ENCODE measurements around the gene BBS9. TPM values are rescaled to one million over a fixed set of nuclear protein-coding genes. Genes with fewer than 3 reads are reported as not detected.

The BBS9 gene
- total and polyA plus RNA-seq, 2 donors = 7.3 to 72.8 TPM

DNA sequence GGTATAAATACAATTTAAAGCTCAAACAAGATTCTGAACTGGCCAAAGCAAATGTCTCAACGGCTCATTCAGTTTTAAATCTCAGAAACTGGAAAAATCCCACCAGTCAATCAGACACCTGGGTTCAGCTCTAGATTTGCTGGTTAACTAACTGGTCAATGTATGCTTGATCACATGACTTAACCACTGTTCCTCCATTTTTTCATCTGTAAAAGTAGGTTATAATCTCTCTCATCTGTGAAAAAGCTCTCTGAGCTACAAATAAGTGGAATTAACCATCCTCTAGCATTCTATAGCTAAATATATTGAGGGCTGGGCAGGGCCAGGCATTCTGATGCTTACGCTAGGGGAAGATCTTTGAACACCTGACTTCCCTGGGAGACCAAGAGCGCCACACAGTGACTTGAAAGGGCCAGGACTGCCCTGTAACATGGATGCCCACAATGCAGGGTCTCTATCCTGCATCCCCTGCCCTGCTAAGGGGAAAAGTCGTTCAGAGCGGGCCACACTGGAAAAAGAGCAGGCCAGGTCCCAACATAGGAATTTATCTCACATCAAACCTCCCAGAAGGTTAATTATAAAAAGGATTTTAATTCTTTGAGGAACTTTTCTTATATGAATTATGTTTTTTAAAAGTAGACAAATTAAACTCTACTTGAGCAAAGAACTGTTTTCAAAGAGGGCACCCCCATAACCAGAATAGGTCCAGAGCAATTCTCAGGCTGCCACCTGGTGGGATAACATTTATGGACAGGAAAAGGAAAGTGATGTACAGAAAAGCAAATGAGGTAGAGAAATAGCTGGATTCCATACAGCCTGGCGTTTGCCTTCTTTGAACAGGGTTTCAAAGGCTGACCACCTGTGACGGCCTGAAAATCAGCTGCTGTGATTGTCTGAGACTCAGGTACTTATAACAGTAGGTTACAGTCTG, 22.0 kb upstream of the BBS9 start:
- Histone ChIP-seq H3K27ac (ENCODE audit: low read depth) (no peak overlapping the region), H3K4me3 (ENCODE audit: low read depth, low read length) (peak overlapping the region; percentile 96), H3K36me3 (ENCODE audit: insufficient read depth) (no peaks in the 10 kb centered on the region), H3K4me1 (ENCODE audit: insufficient read depth) (peaks cover 2% of the 10 kb centered on the region)
- 43% methylated on average over 7 of the region's 7 CpGs for WGBS
- DNase-seq (ENCODE audit: extremely low spot score) = no peak

DNA sequence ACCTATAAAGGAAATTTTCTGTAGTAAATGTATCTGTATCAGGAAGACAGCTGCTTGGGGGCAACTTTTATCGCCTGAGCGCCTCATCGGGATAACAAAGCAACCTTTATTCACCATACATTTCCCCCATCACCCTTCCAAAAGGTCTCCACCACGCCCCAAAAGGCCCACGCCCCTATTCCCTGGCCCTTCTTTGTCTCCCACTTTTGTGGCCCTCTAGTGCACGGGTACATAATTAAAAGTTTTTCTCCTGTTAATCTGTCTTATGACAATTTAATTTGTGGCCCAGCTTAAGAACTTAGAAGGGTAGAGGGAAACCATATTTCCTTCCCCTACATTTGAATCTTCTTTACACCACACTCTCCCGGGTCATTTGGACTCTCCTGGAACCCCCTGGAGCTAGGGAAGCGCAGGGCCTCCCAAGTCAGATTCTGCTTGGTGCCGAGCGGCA, 20.8 kb upstream of the BBS9 start:
- Histone ChIP-seq H3K36me3 (ENCODE audit: insufficient read depth) (no peaks in the 10 kb centered on the region), H3K27ac (ENCODE audit: low read depth) (no peak overlapping the region)

GRCh38 chr7:33109005-33109757, 20.2 kb upstream of the BBS9 start, which contains the start of gene RP9:
TSS of gene RP9 (minus strand) at chr7:33109404. CDS start at chr7:33109372, 32 bp downstream.
- peaks cover 2% of the 10 kb centered on the region for H3K4me1 ChIP-seq (ENCODE audit: insufficient read depth)
- DNase-seq (ENCODE audit: extremely low spot score) = no peak
- H3K27ac ChIP-seq (ENCODE audit: low read depth) = no peak within 1 kb of the TSS
- WGBS = under 1% methylated on average over 100 of the region's 100 CpGs
- H3K4me3 ChIP-seq (ENCODE audit: low read depth, low read length) = peak within 1 kb of the TSS; percentile 96
- no peaks in the 10 kb centered on the region for H3K36me3 ChIP-seq (ENCODE audit: insufficient read depth)

More for the DNA sequence above, 20.8 kb upstream of the BBS9 start:
- DNase-seq (ENCODE audit: extremely low spot score) = no peak
- WGBS = under 1% methylated on average over 10 of the region's 10 CpGs
- peak overlapping the region; percentile 96 for H3K4me3 ChIP-seq (ENCODE audit: low read depth, low read length)
- H3K4me1 ChIP-seq (ENCODE audit: insufficient read depth) = peaks cover 2% of the 10 kb centered on the region

- DNase-seq (ENCODE audit: extremely low spot score) = no peak
- Histone ChIP-seq H3K4me1 (ENCODE audit: insufficient read depth) (peaks cover 2% of the 10 kb centered on the region), H3K27ac (ENCODE audit: low read depth) (no peak overlapping the region), H3K36me3 (ENCODE audit: insufficient read depth) (no peaks in the 10 kb centered on the region), H3K4me3 (ENCODE audit: low read depth, low read length) (peak overlapping the region; percentile 96)
- WGBS = 20% methylated on average over 11 of the region's 11 CpGs
These were observed 19.6 kb upstream of the BBS9 start for GRCh38 chr7:33109758-33110238.

GRCh38 chr7:33111614-33112013, 17.8 kb upstream of the BBS9 start:
- Histone ChIP-seq H3K4me3 (ENCODE audit: low read depth, low read length) (no peak overlapping the region), H3K4me1 (ENCODE audit: insufficient read depth) (no peaks in the 10 kb centered on the region), H3K36me3 (ENCODE audit: insufficient read depth) (no peaks in the 10 kb centered on the region), H3K27ac (ENCODE audit: low read depth) (no peak overlapping the region)
- DNase-seq (ENCODE audit: extremely low spot score) = no peak
- WGBS = 64% methylated on average over 3 of the region's 3 CpGs

DNA sequence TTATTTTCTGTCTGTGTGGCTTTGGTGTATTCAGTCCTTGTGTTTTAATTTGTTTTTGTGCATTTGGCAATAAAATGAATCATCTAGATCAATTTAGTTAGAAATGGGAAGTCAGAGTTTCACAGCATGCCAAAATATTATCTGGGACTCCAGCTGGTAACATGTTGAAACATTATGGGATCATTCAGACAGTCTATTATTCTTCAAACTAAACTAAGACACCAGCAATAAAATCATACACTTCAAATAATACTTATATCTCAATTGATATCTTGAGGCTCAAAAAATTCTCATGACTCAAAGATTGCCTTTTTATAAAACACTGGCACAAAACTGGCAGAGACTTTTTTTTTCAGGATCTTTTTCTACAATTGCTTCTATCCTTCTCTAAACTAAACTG, 14.4 kb upstream of the BBS9 start:
- Histone ChIP-seq H3K4me1 (ENCODE audit: insufficient read depth) (no peaks in the 10 kb centered on the region), H3K36me3 (ENCODE audit: insufficient read depth) (no peaks in the 10 kb centered on the region), H3K4me3 (ENCODE audit: low read depth, low read length) (no peak overlapping the region), H3K27ac (ENCODE audit: low read depth) (no peak overlapping the region)
- DNase-seq (ENCODE audit: extremely low spot score) = no peak

- Histone ChIP-seq H3K4me3 (ENCODE audit: low read depth, low read length) (no peak overlapping the region), H3K36me3 (ENCODE audit: insufficient read depth) (no peaks in the 10 kb centered on the region), H3K27ac (ENCODE audit: low read depth) (no peak overlapping the region), H3K4me1 (ENCODE audit: insufficient read depth) (no peaks in the 10 kb centered on the region)
- WGBS = 94% methylated on average over 3 of the region's 3 CpGs
- DNase-seq (ENCODE audit: extremely low spot score) = no peak
These were observed 11.0 kb upstream of the BBS9 start for GRCh38 chr7:33118383-33118782.

DNA sequence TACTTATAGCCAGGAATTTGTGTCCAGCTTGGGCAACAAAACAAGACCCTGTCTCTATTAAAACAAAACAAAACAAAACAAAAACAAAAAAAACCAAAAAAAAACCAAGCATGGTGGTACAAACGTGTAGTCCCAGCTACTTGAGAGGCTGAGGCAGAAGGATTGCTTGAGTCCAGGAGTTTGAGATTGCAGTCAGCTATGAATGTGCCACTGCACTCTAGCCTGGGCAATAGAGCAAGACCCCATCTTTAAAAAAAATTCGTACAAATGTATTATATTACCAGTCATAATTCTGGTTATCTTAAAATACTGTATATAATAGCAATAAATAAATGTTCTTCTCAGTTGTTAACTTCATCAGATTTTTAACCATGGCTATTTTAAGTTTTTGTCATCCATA, 2.3 kb upstream of the BBS9 start:
- no peak overlapping the region for H3K27ac ChIP-seq (ENCODE audit: low read depth)
- no peaks in the 10 kb centered on the region for H3K4me1 ChIP-seq (ENCODE audit: insufficient read depth)
- 70% methylated on average over 2 of the region's 2 CpGs for WGBS
- H3K4me3 ChIP-seq (ENCODE audit: low read depth, low read length) = no peak overlapping the region
- no peaks in the 10 kb centered on the region for H3K36me3 ChIP-seq (ENCODE audit: insufficient read depth)
- no peak for DNase-seq (ENCODE audit: extremely low spot score)

GRCh38 chr7:33128631-33128989, 754 bp upstream of the BBS9 start:
- H3K4me3 ChIP-seq (ENCODE audit: low read depth, low read length) = peak overlapping the region; percentile 67
- WGBS = 0% methylated on average over 3 of the region's 3 CpGs
- peak overlapping the region; percentile 82 for H3K27ac ChIP-seq (ENCODE audit: low read depth)
- no peak for DNase-seq (ENCODE audit: extremely low spot score)
- H3K4me1 ChIP-seq (ENCODE audit: insufficient read depth) = no peaks in the 10 kb centered on the region
- H3K36me3 ChIP-seq (ENCODE audit: insufficient read depth) = no peaks in the 10 kb centered on the region

- WGBS = under 1% methylated on average over 11 of the region's 11 CpGs
- no peaks in the 10 kb centered on the region for H3K36me3 ChIP-seq (ENCODE audit: insufficient read depth)
- no peak for DNase-seq (ENCODE audit: extremely low spot score)
- H3K4me1 ChIP-seq (ENCODE audit: insufficient read depth) = no peaks in the 10 kb centered on the region
- no peak overlapping the region for H3K27ac ChIP-seq (ENCODE audit: low read depth)
- peak overlapping the region; percentile 67 for H3K4me3 ChIP-seq (ENCODE audit: low read depth, low read length)
These were observed 416 bp downstream of the BBS9 start for GRCh38 chr7:33129806-33130153.

DNA sequence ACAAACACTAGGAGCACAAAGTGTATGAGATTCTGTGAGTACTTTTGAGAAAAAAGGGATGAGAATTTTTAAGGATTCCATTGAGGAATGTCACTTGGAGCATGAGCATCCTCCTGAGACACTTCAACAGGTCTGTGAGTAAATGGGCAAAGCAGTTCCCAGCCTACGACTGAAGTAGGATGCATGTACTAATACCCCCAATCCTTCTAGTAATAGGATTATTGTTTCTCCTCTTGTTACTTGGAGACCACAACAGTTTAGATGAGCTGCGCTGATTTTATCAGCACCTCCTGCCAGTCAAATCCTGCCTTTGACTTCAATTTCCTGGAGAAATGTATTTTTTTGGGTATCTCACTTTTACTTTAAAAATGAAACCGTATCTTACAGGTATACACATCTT, 820 bp downstream of the BBS9 start:
- DNase-seq (ENCODE audit: extremely low spot score) = no peak
- no peaks in the 10 kb centered on the region for H3K4me1 ChIP-seq (ENCODE audit: insufficient read depth)
- peak overlapping the region; percentile 67 for H3K4me3 ChIP-seq (ENCODE audit: low read depth, low read length)
- H3K27ac ChIP-seq (ENCODE audit: low read depth) = no peak overlapping the region
- H3K36me3 ChIP-seq (ENCODE audit: insufficient read depth) = no peaks in the 10 kb centered on the region
- 14% methylated on average over 3 of the region's 3 CpGs for WGBS

DNA sequence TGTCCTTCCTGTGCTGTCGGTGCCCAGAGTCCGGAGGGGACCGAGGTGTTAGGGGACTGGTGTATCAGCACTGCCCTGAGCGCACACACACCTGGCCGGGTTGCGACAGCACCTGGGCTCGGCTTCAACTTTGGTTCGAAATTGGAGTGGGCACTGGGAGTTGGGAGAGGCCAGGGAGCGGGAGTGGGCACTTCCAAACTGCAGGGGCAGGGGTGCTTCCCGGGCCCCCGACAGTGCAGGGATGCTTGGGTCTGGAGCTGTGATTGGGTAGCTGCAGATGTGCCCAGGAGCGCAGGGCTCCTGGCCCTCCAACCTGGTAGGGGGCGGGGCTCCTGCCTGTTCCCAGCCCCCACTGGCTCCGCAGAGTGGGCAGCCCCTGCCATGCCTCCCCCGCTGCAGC, 7.7 kb downstream of the BBS9 start:
- WGBS = 95% methylated on average over 15 of the region's 15 CpGs
- DNase-seq (ENCODE audit: extremely low spot score) = no peak
- Histone ChIP-seq H3K36me3 (ENCODE audit: insufficient read depth) (no peaks in the 10 kb centered on the region), H3K4me3 (ENCODE audit: low read depth, low read length) (no peak overlapping the region), H3K4me1 (ENCODE audit: insufficient read depth) (no peaks in the 10 kb centered on the region), H3K27ac (ENCODE audit: low read depth) (no peak overlapping the region)

DNA sequence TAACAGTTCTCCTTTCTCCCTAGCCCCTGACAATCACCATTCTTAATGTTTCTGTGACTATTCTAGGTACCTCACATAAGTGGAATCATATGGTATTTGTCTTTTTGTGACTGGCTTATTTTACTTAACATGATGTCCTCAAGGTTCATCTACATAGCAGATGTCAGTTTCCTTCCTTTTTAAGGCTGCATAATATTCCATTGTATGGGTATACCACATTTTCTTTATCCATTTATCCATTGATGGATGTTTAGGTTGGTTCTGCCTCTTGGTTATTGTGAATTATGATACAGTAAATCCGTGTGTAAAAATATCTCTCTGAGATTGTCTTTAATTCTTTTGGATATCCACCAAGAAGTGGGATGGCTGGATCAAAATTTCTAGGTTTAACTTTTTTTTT, 13.2 kb downstream of the BBS9 start:
- 87% methylated on average over 1 of the region's 1 CpG for WGBS
- Histone ChIP-seq H3K27ac (ENCODE audit: low read depth) (no peak overlapping the region), H3K36me3 (ENCODE audit: insufficient read depth) (no peaks in the 10 kb centered on the region), H3K4me1 (ENCODE audit: insufficient read depth) (no peaks in the 10 kb centered on the region), H3K4me3 (ENCODE audit: low read depth, low read length) (no peak overlapping the region)
- no peak for DNase-seq (ENCODE audit: extremely low spot score)
